Stimulated activated CD8-positive, alpha-beta memory T cell treated with anti-CD3 and anti-CD28 coated beads, Interleukin-15, amount 100 ng/mL, for 48 hours (primary cell): ENCODE measurements around the gene SLC16A4.

Experiments used
- DNase-seq, 2 donors: peaks; one replicate each; pipeline ENCODE4 v3.0.0-alpha.2; 2020; ENCODE audit warnings: low read depth in 2 of 2

SLC16A4 gene

DNA sequence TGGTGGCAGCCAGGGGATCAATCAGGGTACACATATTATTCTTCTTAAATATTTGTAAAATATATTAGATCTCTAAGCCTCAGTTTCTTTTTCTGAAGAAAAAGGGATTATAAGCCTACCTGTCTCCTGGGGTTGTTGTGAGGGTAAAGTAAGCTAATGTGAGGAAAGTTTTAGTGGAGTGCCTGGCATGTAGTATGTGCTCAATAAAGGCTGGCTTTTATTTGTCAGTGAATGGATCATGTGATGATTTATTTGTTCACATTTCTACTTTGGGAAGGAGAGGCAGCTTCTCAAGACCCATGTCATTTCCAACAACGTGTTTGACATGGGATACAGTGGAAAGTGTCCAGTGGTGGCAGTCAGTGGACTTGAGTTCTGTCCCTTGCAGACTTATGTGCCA, 64.0 kb downstream of the SLC16A4 start:
- no peak for DNase-seq

DNA sequence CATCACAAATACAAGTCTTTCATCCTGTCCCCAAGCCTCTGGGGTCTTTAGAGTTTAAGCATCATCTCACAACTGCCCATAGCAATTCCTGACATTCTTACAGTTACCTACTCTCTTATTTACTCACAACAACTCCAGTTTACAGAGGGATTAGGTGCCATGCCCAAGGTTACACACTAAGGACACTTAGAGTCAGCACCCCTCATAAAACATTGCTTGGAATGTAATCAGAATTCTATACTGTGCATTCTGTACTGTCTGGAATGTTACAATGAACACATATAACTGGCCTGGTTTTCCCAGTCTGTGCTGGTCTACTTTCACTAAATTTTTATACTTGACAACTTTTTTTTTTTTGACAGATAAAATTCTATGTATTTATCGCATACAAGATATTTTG, 66.2 kb downstream of the SLC16A4 start:
- DNase-seq = no peak

DNA sequence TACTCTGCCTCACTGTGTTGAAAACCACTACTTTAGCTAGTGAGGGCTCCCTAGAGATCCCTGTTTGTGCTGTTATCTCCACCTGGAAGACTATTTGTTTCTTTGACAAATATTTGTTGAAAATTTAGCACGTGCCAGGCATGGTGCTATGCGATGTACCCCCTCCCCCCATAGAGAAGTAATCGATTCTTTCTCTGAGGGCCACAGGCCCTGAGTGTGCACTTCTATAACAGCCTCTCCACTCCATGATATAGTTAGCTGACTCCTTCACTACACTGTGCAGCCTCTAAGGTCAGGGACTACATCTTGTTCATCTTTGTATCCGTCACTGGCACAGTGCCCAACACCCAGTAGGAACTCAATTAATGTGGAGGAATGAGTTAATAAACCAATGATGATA, 69.0 kb downstream of the SLC16A4 start:
- DNase-seq = no peak

DNA sequence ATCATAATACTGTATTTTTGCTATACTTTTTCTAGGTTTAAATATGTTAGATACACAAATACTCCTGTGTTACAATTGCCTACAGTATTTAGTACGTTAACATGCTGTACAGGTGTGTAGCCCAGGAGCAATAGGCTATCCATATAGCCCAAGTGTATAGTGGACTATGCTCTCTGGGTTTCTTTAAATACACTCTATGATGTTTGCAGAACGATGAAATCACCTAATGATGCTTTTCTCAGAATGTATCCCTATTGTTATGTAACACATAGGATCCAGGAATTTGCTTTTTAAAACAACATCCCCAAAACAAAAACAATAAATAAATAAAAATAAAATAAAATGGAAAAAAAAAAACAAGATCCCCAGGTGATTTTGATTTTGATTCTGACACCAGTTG, 69.8 kb downstream of the SLC16A4 start:
- no peak for DNase-seq

DNA sequence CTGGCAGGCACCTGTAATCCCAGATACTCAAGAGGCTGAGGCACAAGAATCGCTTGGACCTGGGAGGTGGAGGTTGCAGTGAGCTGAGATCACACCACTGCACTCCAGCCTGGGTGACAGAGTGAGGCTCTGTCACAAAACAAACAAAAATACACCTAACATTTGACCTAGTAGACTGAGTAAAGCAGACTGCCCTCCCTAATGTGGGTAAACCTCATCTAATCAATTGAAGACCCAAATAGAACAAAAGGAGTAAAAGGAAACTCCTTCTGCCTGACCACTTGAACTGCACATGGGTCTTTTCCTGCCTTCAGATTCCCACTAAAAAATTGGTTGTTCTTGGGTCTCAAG, 70.7 kb downstream of the SLC16A4 start:
- DNase-seq = no peak

DNA sequence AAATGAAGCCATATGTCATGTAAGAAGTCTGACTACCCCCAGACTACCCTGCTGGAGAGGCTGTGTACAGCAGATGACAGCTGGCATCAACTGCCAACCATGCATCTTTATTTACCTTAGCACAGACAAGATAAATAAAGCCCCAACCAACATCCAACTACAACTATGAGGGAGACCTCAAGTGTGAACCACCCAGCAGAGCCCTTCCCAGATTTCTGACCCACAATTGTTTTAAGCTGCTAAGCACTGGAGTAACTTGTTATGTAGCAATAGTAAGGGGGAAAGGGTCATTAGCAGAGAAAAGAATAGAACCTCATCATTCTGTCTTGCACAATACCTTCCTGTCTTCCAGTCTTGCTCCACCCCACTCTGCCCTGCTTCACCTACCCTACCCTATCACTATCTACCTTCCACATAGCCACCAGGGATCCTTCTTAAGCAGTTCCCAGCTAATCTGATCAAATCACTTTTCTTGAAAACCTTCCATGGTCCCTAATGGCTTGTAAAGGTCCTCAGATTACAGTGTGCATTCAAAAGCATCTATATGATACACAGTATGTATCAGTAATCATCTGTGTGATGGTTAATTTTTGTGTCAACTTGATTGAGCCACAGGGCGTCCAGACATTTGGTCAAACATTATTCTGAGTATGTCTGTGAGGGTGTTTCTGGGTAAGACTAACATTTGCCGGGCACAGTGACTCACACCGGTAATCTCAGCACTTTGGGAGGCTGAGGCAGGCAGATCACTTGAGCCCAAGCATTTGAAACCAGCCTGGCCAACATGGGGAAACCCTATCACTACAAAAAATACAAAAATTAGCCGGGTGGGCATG, 71.3 kb downstream of the SLC16A4 start:
- no peak for DNase-seq

DNA sequence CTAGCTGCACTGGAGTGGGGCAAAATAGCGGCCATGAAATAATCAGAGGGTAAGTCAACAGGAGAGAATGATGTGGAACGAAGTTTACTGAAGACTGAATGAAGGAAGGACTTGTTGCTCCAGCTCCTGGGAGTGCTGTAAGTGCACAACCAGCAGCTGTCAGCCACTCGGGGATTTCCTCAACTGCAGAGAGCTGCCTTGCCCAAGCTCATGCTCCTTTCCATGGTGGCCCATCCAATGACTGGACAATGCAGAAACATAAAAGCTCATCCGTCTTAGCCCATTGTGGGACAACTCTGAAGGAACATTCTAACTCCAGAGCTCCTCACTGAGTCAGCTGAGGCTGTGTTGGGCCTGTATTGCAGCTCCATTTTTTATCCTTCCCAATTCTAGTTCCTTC, 72.8 kb downstream of the SLC16A4 start:
- DNase-seq = no peak

DNA sequence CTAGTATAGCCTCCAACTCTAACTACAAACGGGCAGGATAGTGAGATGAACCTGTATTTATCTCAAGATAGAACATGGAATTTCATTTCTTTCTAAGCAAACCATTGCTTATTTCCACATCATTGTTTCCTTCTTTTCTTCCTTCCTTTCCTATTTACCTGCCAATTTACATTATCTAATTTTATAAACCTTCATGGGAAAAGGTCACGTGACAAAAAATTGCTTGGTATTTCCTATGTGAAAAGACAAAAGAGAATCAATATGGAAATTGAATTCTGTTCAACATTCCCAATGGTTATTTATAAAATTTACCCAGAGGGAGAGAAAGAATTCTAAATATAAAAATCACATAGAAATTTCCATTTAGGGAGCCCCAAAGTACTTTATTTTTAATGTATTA, 74.1 kb downstream of the SLC16A4 start:
- DNase-seq = no peak
